Esophagus squamous epithelium (tissue), 5 donors: ENCODE results near the gene PITRM1. TPM values are rescaled to one million over a fixed set of nuclear protein-coding genes. Genes with fewer than 3 reads are reported as not detected.

ENCODE experiments used
- DNase-seq: peaks from one replicate; lab custom pipeline; 2025; lab: John Stamatoyannopoulos, UW
- H3K27ac ChIP-seq, 4 donors: fragments of 200-600 bp; sonication (generic); one replicate each; pipeline ENCODE4 v1.5.1; 2016 to 2019; ENCODE audit warnings: mild to moderate bottlenecking in 1 of 4
- H3K27me3 ChIP-seq, 4 donors: fragments of 200-600 bp; sonication (generic); 1 replicate in 3 of 4; 2 replicates in 1 of 4; pipeline versions ENCODE4 v1.5.1 to v1.6.0; 2017 to 2021; ENCODE audit warnings: antibody characterized with exemption in 1 of 4
- H3K36me3 ChIP-seq, 3 donors: fragments of 200-600 bp; sonication (generic); one replicate each; pipeline ENCODE4 v1.5.1; 2016 to 2019
- H3K4me1 ChIP-seq, 3 donors: fragments of 200-600 bp; sonication (generic); one replicate each; pipeline ENCODE4 v1.5.1; 2017 to 2019
- H3K4me3 ChIP-seq, 4 donors: fragments of 200-600 bp; sonication (generic); 1 replicate in 3 of 4; 2 replicates in 1 of 4; pipeline ENCODE4 v1.5.1; 2016 to 2019; ENCODE audit warnings: mild to moderate bottlenecking in 2 of 4, moderate library complexity in 1 of 4
- H3K9me3 ChIP-seq, 3 donors: fragments of 200-600 bp; sonication (generic); one replicate each; pipeline ENCODE4 v1.5.1; 2016 to 2019
- POLR2A ChIP-seq, 4 donors: fragments of 450-650 bp; IDR thresholded peaks; one replicate each; pipeline ENCODE4 v1.6.1; 2017; ENCODE audit warnings: antibody characterized with exemption in 4 of 4, mild to moderate bottlenecking in 4 of 4, moderate library complexity in 3 of 4
- WGBS, 2 donors: methylation state at CpG; one replicate each; pipeline ENCODE4 v1.1.5; 2018; 5-methylcytosine and 5-hydroxymethylcytosine counted together
- intact Hi-C: fragments of 100-400 bp; cut with DNase I; formaldehyde crosslinking; loops from one replicate; pipeline ENCODE4 v1.15.0; 2022
- total RNA-seq, 4 donors: library from RNA; depleted of rRNA; stranded (reverse); fragments of >200 nt; gene quantifications; one replicate each; pipeline ENCODE4 v1.1.0, GENCODE V29; 2016
- TF ChIP-seq, protein P1 (sequence below), 6 experiments: fragments of 450-650 bp in 4 of 6; fragments of 200-600 bp in 2 of 6; sonication (generic) in 2 of 6; IDR thresholded peaks; one replicate each; pipeline ENCODE4 v1.5.1; 2016 to 2019; ENCODE audit warnings: antibody characterized with exemption in 6 of 6, mild to moderate bottlenecking in 4 of 6, moderate library complexity in 4 of 6
- donor health status: DM: yes; HTN: yes; CAD: no.

The PITRM1 gene
- total RNA-seq, 4 donors from 2014 or later, result 59.2 to 72.5 (median 65.9) TPM

DNA sequence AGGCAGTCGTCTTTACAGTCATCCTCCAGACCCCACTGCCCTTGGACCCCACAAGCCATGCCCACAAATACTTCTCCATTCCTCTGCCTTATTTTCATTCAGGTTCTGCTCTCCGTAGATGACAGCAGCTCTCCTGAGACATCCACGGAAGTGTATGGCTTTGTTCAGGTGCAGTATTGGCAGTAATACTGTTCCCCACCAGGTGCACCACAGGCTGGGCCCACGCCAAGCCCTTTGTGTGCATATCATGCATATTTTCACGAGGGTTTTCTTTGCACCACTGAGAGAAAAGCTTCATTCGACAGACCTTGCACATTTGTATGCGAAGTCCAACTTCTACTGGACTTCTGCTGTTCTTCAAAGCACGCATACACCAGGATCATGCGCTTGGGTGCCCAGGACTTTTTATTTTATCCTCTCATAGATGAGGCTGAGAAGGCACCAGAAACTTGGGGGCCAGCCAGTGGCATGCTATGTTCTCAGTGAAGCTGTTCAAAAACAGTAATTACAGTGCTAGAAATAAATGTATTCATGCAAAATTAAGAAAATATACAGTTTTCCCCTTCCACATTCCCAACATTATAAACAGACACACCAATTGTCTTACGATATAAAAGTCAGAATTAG is 37.8 kb upstream of the PITRM1 start:
- WGBS, 2 donors, result 42 to 55% methylated on average over 10 of the region's 10 CpGs
- no peak overlapping the region for H3K4me3 ChIP-seq
- H3K4me1 ChIP-seq, result no peaks in the 10 kb centered on the region
- no peaks in the 10 kb centered on the region for H3K36me3 ChIP-seq
- DNase-seq, result no peak
- peaks cover 0 to 21% (median 0%) of the 10 kb centered on the region in 4 donors for H3K27me3 ChIP-seq
- intact Hi-C loops, result no loop called here
- no peaks in the 10 kb centered on the region for H3K9me3 ChIP-seq
- TF ChIP-seq, protein P1, sequence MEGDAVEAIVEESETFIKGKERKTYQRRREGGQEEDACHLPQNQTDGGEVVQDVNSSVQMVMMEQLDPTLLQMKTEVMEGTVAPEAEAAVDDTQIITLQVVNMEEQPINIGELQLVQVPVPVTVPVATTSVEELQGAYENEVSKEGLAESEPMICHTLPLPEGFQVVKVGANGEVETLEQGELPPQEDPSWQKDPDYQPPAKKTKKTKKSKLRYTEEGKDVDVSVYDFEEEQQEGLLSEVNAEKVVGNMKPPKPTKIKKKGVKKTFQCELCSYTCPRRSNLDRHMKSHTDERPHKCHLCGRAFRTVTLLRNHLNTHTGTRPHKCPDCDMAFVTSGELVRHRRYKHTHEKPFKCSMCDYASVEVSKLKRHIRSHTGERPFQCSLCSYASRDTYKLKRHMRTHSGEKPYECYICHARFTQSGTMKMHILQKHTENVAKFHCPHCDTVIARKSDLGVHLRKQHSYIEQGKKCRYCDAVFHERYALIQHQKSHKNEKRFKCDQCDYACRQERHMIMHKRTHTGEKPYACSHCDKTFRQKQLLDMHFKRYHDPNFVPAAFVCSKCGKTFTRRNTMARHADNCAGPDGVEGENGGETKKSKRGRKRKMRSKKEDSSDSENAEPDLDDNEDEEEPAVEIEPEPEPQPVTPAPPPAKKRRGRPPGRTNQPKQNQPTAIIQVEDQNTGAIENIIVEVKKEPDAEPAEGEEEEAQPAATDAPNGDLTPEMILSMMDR (IDR thresholded peaks at IDR 0.05), result no peak
- no peak for TF ChIP-seq POLR2A (IDR thresholded peaks at IDR 0.05)
- H3K27ac ChIP-seq, result no peak overlapping the region

GRCh38 chr10:3208481-3209406 is 36.2 kb upstream of the PITRM1 start:
- 67 to 70% methylated on average over 6 to 14 of the region's 31 CpGs for WGBS, 2 donors
- intact Hi-C loops, result no loop called here
- H3K36me3 ChIP-seq, result no peaks in the 10 kb centered on the region
- no peak for DNase-seq
- TF ChIP-seq, protein P1 (IDR thresholded peaks at IDR 0.05), result no peak
- no peak for TF ChIP-seq POLR2A (IDR thresholded peaks at IDR 0.05)
- H3K4me3 ChIP-seq, result no peak overlapping the region
- H3K27ac ChIP-seq, result no peak overlapping the region
- no peaks in the 10 kb centered on the region for H3K4me1 ChIP-seq
- no peaks in the 10 kb centered on the region for H3K9me3 ChIP-seq
- peaks cover 0 to 21% (median 0%) of the 10 kb centered on the region in 4 donors for H3K27me3 ChIP-seq

- H3K4me1 ChIP-seq, result no peaks in the 10 kb centered on the region
- no peak overlapping the region for H3K27ac ChIP-seq
- peaks cover 0 to 21% (median 0%) of the 10 kb centered on the region in 4 donors for H3K27me3 ChIP-seq
- no peaks in the 10 kb centered on the region for H3K9me3 ChIP-seq
- no peaks in the 10 kb centered on the region for H3K36me3 ChIP-seq
- DNase-seq, result no peak
- no peak overlapping the region for H3K4me3 ChIP-seq
- TF ChIP-seq, protein P1 (IDR thresholded peaks at IDR 0.05), result no peak
- TF ChIP-seq POLR2A (IDR thresholded peaks at IDR 0.05), result no peak
- intact Hi-C loops, result no loop called here
- WGBS, 2 donors, result 76 to 90% methylated on average over 2 to 8 of the region's 8 CpGs
Observed at GRCh38 chr10:3207351-3207750, 34.8 kb upstream of the PITRM1 start.

DNA sequence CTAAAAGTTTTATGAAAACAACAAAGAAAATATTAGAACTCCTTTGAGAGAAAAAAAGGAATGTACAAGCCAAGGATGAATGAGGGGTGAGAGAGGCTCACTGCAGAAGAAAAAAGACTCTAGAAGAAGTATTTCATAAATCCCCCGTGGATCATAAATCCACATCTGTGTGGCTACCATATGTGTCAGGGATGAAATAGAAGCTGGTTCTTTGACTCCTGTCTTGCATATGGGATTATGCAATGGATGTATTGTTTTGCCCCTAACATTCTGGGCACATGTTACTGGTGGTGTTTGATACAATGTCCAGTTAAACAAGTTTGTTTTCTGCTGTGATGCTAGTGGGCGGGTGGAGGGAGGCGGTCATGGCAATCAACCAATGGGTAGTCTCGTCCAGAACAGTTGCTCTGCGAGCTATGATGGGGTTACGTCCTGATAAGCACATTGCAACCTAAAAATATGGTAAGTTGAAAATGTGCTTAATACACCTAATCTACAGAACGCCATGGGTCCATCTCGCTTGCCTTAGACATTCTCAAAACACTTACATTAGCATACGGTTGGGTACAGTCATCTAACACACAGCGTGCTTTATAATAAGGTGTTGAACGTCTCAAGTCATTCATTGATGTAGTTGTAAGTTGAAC is 34.1 kb upstream of the PITRM1 start:
- TF ChIP-seq, protein P1 (IDR thresholded peaks at IDR 0.05), result no peak
- TF ChIP-seq POLR2A (IDR thresholded peaks at IDR 0.05), result no peak
- H3K27me3 ChIP-seq, result peaks cover 0 to 21% (median 0%) of the 10 kb centered on the region in 4 donors
- intact Hi-C loops, result no loop called here
- H3K27ac ChIP-seq, result no peak overlapping the region
- H3K4me1 ChIP-seq, result no peaks in the 10 kb centered on the region
- no peaks in the 10 kb centered on the region for H3K9me3 ChIP-seq
- 76 to 88% methylated on average over 11 of the region's 11 CpGs for WGBS, 2 donors
- H3K36me3 ChIP-seq, result no peaks in the 10 kb centered on the region
- H3K4me3 ChIP-seq, result no peak overlapping the region
- DNase-seq, result no peak
